ENCODE data around the gene SDSL. TPM values are rescaled to one million over a fixed set of nuclear protein-coding genes. Genes with fewer than 3 reads are reported as not detected.

The SDSL gene
- total RNA-seq, 6 experiments from 2014 or later = 25.5 to 85.7 (median 32.3) TPM

DNA sequence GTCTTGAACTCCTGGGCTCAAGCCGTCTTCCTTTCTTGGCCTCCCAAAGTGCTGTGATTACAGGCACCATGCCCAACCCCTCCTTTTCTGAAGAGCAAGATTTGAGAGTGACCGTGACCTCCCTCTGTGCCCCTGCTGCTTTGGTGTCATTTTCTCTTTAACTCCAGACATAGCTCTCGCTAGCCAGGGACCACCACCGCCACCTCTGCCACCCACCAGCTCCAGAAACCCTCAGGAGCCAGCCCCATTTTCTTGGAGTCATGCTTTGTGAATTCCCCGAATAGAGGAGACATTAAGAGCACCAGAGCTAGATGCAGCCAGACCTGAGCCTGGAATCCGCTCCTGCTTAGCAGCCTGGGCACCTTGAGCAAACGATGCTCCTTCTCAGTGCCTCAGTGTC is 18.2 kb downstream of the SDSL start:
- H3K36me3 ChIP-seq = no peaks in the 10 kb centered on the region
- ATAC-seq = no peak
- H3K27ac ChIP-seq = no peak overlapping the region
- WGBS (ENCODE audit: insufficient coverage, low coverage, low lambda C conversion rate, missing lambda C conversion rate) = 67% methylated on average over 7 of the region's 7 CpGs
- intact Hi-C loops (cut with DNase I) = no loop called here
- H3K27me3 ChIP-seq = no peaks in the 10 kb centered on the region
- TF ChIP-seq, protein P1, sequence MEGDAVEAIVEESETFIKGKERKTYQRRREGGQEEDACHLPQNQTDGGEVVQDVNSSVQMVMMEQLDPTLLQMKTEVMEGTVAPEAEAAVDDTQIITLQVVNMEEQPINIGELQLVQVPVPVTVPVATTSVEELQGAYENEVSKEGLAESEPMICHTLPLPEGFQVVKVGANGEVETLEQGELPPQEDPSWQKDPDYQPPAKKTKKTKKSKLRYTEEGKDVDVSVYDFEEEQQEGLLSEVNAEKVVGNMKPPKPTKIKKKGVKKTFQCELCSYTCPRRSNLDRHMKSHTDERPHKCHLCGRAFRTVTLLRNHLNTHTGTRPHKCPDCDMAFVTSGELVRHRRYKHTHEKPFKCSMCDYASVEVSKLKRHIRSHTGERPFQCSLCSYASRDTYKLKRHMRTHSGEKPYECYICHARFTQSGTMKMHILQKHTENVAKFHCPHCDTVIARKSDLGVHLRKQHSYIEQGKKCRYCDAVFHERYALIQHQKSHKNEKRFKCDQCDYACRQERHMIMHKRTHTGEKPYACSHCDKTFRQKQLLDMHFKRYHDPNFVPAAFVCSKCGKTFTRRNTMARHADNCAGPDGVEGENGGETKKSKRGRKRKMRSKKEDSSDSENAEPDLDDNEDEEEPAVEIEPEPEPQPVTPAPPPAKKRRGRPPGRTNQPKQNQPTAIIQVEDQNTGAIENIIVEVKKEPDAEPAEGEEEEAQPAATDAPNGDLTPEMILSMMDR (IDR thresholded peaks at IDR 0.05) = no peak
- no peak for TF ChIP-seq POLR2A (IDR thresholded peaks at IDR 0.05)
- H3K9me3 ChIP-seq = no peaks in the 10 kb centered on the region
- no peaks in the 10 kb centered on the region for H3K4me1 ChIP-seq
- no peak for DNase-seq
- no peak overlapping the region for H3K4me3 ChIP-seq

DNA sequence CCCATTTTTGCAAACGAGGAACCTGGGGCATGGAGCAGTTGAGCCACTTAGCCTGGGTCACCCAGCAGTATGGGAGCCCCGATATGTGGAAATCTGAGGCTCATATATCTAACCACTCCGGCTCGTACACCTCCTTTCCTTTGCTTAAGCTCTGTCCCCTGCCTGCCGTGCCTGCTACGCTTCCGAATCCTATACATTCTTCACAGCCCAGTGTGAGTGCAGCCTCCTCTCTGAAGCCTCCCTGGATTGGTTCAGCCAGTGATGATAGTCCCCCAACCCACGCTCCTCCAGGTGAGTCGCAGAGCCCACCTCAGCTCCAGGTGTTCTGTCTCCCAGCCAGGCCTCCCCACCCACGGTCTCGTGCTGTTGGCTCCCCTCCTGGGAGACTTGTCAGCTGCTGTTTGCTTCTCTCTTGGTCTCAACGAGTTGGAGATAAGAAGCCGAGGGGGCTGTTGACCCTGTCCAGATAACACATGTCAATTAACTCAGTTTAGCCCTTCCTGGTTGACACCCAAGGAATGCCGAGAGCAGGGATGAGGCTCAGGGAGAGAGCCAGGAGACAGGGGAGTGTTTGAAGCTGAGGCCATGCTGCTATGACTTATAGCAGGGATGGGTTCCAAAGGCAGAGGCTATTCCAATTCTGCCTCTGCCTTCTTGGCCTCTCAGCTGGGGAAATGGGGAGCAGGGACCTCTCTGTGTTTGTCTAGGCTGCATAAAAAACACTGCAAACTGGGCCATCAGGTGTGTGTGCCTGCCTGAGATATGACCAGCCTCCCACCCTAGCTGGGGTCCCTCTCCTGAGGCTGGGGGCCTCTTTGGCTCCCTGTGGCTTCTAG is 19.0 kb downstream of the SDSL start:
- H3K27ac ChIP-seq = no peak overlapping the region
- 40% methylated on average over 13 of the region's 14 CpGs for WGBS (ENCODE audit: insufficient coverage, low coverage, low lambda C conversion rate, missing lambda C conversion rate)
- no peaks in the 10 kb centered on the region for H3K27me3 ChIP-seq
- no peaks in the 10 kb centered on the region for H3K9me3 ChIP-seq
- ATAC-seq (peak in 1 of 4 donors; percentile 10), DNase-seq (no peak)
- H3K36me3 ChIP-seq = no peaks in the 10 kb centered on the region
- no peak overlapping the region for H3K4me3 ChIP-seq
- intact Hi-C loops (cut with DNase I) = no loop called here
- TF ChIP-seq, protein P1 (IDR thresholded peaks at IDR 0.05) = no peak
- no peak for TF ChIP-seq POLR2A (IDR thresholded peaks at IDR 0.05)
- no peaks in the 10 kb centered on the region for H3K4me1 ChIP-seq

DNA sequence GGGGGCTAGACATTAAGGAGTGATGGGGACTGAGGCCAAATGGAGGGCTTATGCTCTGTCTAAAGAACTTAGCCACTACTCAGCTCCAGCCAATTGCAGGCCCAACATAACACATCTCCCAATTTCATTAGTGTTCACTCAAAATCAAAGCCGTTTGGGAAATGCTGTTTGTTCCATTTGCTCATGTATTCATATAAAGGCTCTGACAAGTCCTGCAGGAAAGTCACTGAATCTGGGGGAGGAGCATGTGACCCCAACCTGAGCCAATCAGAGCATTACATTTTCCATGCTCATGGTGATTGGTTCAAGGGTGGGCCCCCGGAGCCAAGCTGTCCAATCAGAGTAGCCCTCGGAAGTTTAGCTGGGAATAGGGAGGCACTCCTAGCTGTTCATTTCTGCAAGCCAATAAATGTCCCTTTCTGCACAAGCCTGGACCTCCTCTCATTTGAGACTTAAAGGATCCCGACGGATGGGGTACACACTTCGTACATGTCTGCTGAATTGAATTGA is 20.9 kb downstream of the SDSL start:
- ATAC-seq = no peak
- H3K4me1 ChIP-seq = no peaks in the 10 kb centered on the region
- H3K9me3 ChIP-seq = no peaks in the 10 kb centered on the region
- no peak for DNase-seq
- intact Hi-C loops (cut with DNase I) = no loop called here
- H3K4me3 ChIP-seq = no peak overlapping the region
- WGBS (ENCODE audit: insufficient coverage, low coverage, low lambda C conversion rate, missing lambda C conversion rate) = 87% methylated on average over 5 of the region's 6 CpGs
- no peaks in the 10 kb centered on the region for H3K27me3 ChIP-seq
- H3K36me3 ChIP-seq = no peaks in the 10 kb centered on the region
- no peak overlapping the region for H3K27ac ChIP-seq
- no peak for TF ChIP-seq POLR2A (IDR thresholded peaks at IDR 0.05)

DNA sequence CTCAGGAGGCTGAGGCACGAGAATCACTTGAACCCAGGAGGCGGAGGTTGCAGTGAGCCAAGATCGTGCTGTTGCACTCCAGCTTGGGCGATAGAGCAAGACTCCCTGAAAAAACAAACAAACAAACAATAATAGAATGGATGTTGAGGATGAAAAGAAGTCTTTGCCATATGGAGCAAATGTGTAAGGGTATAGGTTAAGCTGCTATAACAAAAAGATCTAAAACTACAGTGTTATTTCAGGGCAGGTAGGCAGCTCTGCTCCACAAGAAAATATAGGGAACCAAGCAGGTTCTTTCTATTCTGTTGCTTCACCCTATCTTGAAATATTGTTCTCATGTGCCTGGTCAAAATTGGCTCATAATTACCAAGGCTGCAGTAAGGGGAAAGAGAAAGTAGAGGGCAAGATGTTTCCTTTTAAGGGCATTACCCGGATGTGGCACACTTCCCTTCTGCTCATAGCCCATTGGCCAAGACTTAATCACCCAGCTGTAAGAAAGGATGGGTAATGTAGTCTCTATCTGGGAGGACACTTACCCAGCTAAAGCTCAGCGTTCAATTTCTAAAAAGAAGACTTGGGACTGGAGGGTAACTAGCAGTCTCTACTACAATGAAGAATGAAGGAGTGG is 23.5 kb downstream of the SDSL start:
- no peak for ATAC-seq
- no peaks in the 10 kb centered on the region for H3K27me3 ChIP-seq

More for the DNA sequence above, 23.5 kb downstream of the SDSL start:
- Histone ChIP-seq H3K36me3 (no peaks in the 10 kb centered on the region), H3K27ac (no peak overlapping the region), H3K9me3 (no peaks in the 10 kb centered on the region), H3K4me1 (no peaks in the 10 kb centered on the region), H3K4me3 (no peak overlapping the region)
- no peak for TF ChIP-seq POLR2A (IDR thresholded peaks at IDR 0.05)
- TF ChIP-seq, protein P1 (IDR thresholded peaks at IDR 0.05) = no peak
- intact Hi-C loops (cut with DNase I) = no loop called here
- no peak for DNase-seq
- 61% methylated on average over 6 of the region's 6 CpGs for WGBS (ENCODE audit: insufficient coverage, low coverage, low lambda C conversion rate, missing lambda C conversion rate)
